T follicular helper cell (primary cell): ENCODE measurements around the gene SRP68.

Source experiments
- DNase-seq: peaks from one replicate; pipeline ENCODE4 v3.0.0-alpha.2; 2020; ENCODE audit warnings: low read depth

SRP68 gene

GRCh38 chr17:76018340-76018680 lies 54.0 kb downstream of the SRP68 start:
- no peak for DNase-seq

GRCh38 chr17:76017481-76018339 lies 54.6 kb downstream of the SRP68 start:
- no peak for DNase-seq

GRCh38 chr17:76014925-76015261 lies 57.4 kb downstream of the SRP68 start:
- DNase-seq: no peak

GRCh38 chr17:76014100-76014924 lies 58.0 kb downstream of the SRP68 start:
- DNase-seq: peak; percentile 68

GRCh38 chr17:76013377-76013932 lies 58.9 kb downstream of the SRP68 start:
- no peak for DNase-seq

GRCh38 chr17:76011951-76012350 lies 60.4 kb downstream of the SRP68 start:
- DNase-seq: no peak

GRCh38 chr17:76009969-76010661 lies 62.2 kb downstream of the SRP68 start:
- no peak for DNase-seq

- DNase-seq: no peak
Observed at GRCh38 chr17:76009447-76009846, 62.9 kb downstream of the SRP68 start.

- no peak for DNase-seq
Observed at GRCh38 chr17:76008630-76009425, 63.5 kb downstream of the SRP68 start.

- DNase-seq: no peak
Observed at GRCh38 chr17:76008208-76008607, 64.1 kb downstream of the SRP68 start.

- DNase-seq: no peak
Observed at GRCh38 chr17:76007850-76008165, 64.5 kb downstream of the SRP68 start.

GRCh38 chr17:76007131-76007849 lies 65.0 kb downstream of the SRP68 start:
- DNase-seq: no peak

GRCh38 chr17:76005263-76006149 lies 66.8 kb downstream of the SRP68 start:
- DNase-seq: peak; percentile 70

- DNase-seq: no peak
Observed at GRCh38 chr17:76004750-76005262, 67.5 kb downstream of the SRP68 start.

- DNase-seq: no peak
Observed at GRCh38 chr17:76003915-76004314, 68.4 kb downstream of the SRP68 start.

- no peak for DNase-seq
Observed at GRCh38 chr17:76002100-76002499, 70.2 kb downstream of the SRP68 start.

GRCh38 chr17:76000755-76001521 lies 71.4 kb downstream of the SRP68 start, which contains the start of gene CDK3:
CDK3 (plus strand) TSS chr17:76000855; CDS start chr17:76001426, 571 bp downstream.
- no peak for DNase-seq

GRCh38 chr17:76000016-76000754 lies 72.1 kb downstream of the SRP68 start:
- peak; percentile 38 for DNase-seq
